NCI-H510A treated with DMSO at 0.1 percent for 48 hours (cell line): ENCODE results near the gene TRAP1.
"Not testable (repeated sequence)": the region's sequence is repeated elsewhere in the genome, so short reads cannot be mapped to it uniquely, and the experiment has no call there.

ENCODE experiments used
- DNase-seq: peaks from one replicate; lab custom pipeline; 2025; lab: John Stamatoyannopoulos, UW

TRAP1 gene

DNA sequence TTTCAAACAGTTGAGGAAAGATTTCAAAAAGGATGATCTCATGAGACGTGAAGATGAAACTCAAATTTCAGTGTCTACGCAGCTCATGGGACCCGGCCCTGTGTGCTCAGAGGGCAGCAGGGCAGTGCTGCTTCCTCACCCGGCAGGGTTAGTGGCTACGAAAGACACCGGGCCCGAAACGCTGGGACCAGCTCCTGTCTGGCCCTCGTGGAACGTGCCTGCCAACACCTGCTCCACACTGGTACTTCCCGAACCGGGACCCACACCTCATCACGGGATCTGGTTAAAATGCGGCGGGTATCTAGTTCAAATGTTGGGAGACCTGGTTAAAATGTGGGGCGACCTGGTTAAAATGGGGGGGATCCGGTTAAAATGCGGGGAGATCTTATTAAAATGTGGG, 44.1 kb downstream of the TRAP1 start:
- DNase-seq, result no peak

- DNase-seq, result no peak
Observed at GRCh38 chr16:3672571-3673041, 44.7 kb downstream of the TRAP1 start.

- no peak for DNase-seq
Observed at GRCh38 chr16:3671424-3671823, 45.9 kb downstream of the TRAP1 start.

DNA sequence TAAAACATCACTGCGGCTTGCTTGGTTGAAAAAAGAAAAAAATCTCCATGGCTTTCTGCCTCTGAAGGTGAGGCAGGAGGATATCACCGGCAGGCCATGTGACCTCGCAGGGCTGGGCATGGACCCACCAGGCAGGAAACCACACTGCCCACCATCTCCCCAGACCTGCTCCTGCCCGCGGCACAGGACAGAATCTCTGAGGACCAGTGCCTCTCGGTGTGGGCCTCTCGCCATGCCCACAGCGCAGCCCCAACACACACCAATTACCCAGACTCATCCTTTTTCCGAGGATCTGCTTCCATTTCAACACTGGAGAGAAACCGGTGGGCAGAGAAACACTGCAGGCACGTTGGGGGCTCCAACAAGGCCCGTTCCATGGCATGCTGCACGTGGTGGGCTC, 46.6 kb downstream of the TRAP1 start:
- DNase-seq, result no peak

DNA sequence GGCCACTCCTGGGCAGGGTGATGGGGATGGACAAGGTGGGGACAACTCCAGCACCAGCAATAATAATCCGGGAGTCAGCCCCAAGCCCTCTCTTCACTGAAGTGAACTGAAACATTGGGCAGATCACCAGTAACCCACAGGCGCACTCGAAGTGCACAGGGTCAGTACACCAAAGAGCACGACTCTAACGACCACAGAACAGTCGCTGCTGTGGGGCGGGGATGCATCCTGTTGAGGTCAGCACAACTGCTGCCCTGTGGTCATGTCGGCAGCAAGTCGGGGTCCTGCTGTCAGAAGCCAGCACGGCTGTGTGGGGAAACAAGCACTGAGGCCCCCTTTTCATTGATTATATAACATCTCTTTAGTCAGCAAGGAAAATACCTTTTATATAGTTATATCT, 48.2 kb downstream of the TRAP1 start:
- DNase-seq, result no peak

- DNase-seq, result no peak
Observed at GRCh38 chr16:3668626-3669025, 48.7 kb downstream of the TRAP1 start.

GRCh38 chr16:3665508-3665907, 51.8 kb downstream of the TRAP1 start:
- DNase-seq, result no peak

GRCh38 chr16:3664187-3664896, 53.0 kb downstream of the TRAP1 start:
- DNase-seq, result no peak

DNA sequence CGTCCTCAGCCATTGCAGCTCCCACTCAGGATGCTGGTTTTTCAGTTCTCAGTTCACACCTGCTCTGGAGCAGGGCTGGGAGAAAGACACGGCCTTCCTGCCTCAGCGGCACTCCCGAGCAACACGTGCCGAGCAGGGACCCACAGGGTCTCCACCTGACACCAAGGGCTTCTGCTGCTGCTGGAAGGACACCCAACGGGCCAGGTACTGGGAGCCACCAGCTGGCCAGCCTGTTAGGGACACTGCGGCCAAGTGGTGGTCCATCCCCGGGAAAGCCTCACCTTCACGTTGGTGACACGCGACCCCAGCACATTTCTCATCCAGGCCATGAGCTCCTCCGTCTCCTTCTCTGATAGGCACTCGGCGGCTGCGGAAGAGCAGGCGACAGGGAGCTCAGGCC, 54.7 kb downstream of the TRAP1 start:
- no peak for DNase-seq

DNA sequence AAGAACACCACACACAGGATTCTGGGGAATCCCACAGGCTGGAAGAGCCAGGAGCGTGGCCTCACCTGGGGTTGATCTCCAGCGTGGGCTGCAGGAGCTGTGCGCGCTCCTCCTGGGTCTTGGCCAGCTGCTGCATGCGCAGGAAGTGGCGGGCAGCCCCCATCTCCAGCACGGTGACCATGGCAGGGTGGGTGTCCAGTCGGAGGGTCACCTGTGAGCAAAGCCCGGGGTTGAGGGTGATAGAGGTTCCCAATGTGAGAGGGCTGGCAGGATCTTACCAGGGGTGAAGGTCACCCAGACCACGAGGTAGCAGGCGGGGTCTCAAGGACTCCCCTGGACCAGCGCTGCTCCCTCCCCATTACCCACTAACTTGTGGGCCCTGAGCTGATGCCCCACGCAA, 55.4 kb downstream of the TRAP1 start:
- DNase-seq, result no peak

DNA sequence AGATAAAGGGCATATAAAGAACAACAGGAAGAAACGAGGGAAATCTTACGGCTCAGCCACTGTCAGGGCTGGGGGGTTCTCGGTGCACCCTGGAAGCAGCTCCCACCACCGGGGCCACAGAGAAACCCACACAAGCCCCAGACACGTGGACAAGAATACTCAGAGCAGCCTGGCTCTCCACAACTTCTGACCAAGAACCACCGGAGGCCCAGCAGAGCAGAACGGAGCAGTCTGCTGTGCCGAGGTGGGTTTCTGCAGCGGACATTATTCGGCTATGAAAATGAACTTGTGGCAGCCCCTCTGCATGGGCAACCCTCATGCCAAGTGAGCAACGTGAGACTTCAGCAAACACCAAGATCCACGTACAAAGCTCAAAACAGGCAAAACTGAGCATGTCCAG, 56.0 kb downstream of the TRAP1 start:
- DNase-seq, result no peak

DNA sequence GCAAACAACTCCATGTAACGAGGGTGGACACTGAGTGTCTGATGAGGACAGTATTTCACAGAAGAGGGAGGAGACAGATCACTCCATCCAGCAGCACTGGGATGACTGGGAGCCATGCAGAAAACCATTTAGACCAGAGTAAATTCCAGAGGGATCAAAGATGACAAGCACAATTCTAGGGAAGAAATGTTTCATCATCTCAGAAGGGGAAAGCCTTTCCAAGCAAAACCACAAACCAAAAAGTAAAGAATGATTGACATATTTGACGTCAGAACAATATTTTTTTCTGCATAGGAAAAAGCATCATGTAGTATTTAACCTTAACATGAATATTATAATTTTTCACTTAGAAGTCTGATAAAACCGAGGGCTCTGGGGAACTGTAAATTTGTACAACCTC, 58.1 kb downstream of the TRAP1 start:
- DNase-seq, result no peak

- no peak for DNase-seq
Observed at GRCh38 chr16:3656491-3657468, 60.5 kb downstream of the TRAP1 start.

GRCh38 chr16:3656160-3656490, 61.2 kb downstream of the TRAP1 start:
- not testable (repeated sequence) for DNase-seq

DNA sequence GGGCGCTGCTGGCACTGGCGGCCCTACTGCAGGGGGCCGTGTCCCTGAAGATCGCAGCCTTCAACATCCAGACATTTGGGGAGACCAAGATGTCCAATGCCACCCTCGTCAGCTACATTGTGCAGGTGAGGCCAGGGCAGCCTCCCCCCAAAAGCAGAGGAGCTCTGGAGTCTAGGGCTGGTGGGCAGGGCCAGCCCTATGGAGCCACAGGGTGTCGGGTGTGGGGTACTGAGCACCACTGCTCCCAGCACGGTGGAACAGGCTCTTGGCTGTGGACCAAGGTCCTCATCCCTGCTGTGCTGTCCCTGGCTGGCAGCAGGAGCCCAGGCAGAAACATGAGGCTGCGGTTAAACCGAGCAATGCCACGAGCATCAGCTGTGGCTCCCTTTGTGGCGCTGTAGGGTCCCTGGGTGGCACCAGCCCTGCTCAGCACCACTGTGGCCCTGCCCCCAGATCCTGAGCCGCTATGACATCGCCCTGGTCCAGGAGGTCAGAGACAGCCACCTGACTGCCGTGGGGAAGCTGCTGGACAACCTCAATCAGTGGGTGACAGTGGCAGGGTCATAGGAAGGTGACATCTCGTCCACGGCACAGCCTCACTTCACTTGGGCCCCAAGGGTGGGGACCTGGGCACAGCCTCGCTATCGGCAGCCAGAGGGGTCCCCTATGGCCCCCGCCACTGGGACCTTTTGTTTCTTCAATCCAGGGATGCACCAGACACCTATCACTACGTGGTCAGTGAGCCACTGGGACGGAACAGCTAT, 61.7 kb downstream of the TRAP1 start:
- no peak for DNase-seq

DNA sequence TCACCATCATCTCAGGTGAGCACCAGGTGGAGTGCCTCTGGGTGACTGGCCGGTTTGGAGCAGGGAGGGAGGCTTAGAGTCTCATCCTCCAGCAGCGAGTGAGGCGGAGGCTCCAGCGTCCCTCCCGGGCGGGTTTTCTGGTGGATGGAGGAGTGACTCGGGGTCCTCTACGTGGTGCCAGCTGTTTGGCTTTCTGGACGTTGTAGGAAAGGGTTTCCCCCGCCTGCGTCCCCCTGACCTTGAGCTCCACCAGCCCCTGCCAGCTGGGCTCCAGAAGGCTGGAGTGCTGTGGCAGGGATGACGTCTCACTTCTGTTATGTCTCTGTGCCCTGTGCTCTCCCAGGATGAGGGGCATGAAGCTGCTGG, 62.3 kb downstream of the TRAP1 start:
- no peak for DNase-seq

DNA sequence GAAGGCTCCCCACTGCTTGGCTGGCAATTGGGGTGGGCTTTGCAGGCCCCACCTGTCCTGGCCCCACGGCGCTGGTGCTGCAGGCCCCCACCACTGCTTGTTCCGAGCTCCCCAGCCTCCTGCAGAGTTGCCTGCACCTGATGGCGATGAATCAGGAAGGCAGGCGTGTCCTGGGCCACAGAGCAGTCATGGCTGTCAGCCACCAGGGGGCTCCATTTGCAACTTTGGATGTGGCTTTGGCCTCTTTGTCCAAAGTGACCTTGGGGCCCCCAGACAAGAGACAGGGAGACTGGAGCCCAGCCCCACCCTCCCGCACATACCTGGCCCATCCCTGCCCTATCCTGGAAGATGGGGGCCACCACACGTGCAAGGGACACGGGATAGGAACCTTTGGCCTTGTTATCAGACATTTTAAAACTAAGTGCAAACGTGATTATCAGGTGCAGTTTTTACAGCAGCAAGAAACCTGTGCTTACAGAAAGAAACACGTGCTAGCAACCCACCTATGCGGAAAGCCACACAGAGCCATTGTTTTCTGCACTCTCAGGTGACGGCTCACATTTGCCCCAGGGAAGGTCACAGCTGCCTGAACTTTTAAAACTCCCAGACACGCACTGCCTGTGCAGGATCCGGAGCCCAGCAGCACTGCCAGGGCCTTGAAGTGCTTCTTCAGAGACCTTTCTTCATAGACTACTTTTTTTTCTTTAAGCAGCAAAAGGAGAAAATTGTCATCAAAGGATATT, 62.9 kb downstream of the TRAP1 start, which contains the start of gene DNASE1:
DNASE1 (plus strand) TSS at position 443 of the 743 bp plus-strand sequence. CDS start 683 bp downstream, outside the sequence.
- peak; percentile 13 for DNase-seq

GRCh38 chr16:3652373-3653195, 64.7 kb downstream of the TRAP1 start:
- DNase-seq, result no peak

DNA sequence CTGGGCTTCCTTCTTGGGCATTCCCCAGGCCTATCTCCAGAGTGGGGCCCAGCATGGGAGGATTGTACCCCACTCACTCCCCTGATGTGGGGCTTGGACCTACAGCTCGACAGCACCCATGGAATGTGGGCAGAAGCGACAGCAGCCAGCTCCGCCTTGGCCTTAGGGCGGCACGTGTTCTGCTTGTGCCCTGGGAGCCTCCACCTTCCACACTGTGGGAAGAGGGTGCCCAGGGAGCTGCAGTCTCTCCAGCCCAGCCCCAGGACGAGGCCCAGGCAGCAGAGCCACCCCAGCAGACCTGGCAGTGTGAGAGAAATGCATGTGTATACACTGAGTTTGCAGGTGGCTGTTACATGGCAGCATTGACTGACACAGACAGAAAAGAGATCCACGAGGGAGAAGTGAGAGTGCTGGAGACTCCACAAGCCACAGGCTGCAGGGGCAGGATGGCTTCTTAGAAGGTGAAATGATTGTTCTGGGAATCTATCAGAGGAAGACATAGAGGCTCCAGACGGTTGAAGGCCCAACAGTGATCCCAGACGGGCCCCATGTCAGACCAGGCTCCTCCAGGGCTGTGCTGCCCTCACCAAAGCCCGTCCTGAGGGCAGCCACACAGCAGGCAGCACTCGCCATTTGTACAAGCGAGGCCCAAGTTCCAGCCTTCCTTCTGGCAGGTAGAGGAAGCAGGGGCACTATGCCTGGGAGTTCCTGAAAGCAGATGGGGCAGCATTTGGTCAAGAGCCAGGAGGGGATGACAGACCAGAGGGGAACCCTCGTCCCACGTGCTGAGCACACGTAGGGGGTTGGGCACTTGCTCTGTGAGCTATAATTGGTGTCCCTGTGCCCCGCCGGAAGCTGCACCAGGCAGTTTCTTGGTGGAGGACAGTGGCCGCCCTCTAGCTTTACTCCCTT, 65.6 kb downstream of the TRAP1 start:
- no peak for DNase-seq
